HG03066 (cell line): ENCODE data around the gene TPT1.

Experiments used
- ATAC-seq: cut with Tn5 transposase; IDR thresholded peaks from one replicate; pipeline ENCODE4 v1.9.1; 2021; ENCODE audit warnings: low read depth; ENCODE audit not compliant: unreplicated experiment

Gene TPT1

DNA sequence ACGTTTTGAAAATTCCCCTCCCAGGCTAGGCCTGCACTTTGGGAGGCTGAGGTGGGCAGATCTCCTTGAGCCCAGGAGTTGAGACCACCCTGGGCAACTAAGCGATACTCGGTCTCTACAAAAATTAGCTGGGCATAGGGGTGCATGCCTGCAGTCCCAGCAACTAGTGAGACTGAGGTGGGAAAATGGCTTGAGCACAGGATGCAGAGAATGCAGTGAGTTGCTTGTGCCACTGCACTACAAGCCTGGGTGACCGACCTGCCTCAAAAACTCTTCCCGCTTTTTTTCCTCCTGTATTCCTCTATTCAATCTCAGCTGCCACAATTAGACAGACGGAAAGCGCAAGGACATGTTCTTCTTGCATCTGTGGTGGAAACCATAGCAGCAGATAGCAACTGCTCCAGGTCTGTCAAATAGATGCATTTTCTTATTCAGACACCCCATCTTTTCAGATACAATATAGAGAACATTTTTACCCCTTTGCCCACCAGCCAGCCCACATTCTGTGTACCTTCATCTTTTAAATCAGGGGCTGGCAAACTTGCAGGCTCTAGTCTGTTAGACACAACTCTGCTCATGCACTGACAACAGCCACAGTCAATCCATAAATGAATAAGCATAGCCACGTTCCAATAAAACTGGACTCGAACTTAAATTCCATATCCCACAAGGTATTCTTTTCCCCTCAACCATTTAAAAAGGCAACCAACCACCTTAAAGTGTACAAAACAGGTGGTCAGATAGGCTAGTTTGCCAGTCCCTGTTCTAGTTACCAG lies 4.8 kb downstream of the TPT1 start:
- no peak for ATAC-seq

DNA sequence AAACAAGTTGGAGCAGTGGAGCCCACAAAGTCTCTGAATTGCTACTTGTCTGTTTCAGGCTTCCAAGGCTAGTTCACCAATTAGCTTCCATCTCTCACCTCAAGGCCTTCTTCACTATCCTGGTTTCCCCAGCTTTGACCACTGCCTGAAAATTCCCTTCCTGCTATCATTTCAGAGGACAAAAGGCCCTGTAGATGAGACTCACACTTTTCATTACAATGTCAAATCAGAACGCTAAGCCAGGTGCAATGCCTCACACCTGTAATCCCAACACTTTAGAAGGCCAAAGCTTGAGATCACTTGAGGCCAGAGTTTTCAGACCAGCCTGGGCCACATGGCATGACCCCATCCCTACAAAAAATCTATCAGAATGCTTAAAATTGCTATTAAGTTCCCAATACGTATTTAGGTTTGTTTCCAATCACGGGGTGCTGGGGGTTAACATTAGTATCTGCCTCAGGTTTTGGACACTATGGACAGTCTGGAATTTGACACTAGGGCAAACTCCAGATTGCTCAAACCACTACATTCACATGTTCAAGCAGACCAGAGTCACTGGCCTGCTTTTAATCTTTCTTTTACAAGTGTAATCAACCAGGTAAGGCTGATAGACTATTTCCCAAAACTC lies 5.5 kb downstream of the TPT1 start:
- no peak for ATAC-seq

DNA sequence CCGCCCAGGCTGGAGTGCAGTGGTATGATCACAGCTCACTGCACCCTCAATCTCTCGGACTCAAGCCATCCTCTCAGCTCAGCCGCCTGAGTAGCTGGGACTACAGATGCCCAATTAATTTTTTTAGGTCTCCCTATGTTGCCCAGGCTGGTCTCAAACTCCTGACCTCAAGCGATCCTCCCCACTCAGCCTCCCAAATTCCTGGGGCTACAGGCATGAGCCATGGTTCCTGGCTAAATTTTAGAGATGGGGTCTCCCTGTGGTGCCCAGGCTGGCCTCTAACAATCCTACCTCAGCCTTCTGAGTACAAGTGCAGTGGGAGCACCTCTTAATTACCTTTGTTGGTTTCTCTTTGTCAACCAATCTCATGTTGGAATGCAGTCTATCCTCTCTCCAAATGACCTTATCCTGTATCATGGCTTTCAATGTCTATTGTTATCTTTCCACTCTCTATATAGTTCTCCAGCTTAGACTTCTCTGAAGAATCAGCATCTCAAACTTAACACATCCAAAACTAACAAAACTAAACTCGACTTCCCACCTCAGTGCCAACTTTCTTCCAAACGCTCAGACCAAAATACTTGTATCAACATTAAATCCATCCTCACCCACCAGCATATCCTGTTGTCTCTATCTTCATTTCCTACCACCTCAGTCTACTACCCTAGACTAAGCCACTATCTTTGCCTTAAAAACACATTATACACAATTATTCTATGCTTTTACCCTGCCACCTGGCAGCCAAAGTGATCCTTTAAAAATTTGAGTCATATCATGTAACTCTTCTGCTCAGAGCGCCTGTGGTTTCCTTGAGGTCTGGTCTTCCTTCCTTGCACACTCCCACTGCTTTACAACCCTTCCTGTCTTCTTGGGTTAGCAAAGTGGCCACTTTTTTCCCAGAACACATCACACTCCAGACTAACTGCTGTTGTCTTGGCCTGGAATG lies 6.7 kb downstream of the TPT1 start:
- ATAC-seq, result no peak

DNA sequence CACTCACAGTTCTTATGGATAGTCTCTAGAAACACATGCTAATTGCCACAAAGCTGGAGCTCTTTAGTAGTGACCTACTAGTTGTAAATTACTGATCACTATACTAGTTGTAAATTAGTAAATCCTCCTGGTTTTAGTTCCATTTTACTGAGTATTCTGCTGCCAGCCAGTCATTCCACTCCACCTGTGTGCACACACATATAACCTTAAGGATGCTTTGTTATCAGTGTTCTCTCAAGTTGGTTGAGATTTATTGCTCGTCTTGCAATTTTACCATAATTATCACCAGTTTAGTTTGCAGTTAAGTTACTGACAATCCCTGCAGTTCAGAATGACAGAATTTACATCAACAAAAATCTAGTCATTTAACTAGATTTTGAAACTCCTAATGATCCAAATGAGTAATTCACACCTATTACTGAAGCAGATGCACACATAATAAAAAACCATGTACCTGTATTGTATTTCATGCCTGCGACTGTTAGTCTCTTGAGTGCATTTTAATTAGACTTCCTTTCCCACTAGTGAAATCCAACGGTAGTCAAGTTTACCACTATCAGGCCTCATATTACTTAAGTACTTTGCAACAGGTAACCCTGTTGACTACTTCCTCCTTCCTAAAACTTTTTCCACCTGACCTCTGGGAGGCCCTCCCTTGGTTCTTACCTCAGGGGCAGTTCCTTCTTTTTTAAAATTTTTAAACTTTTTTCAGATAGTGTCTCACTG lies 7.6 kb downstream of the TPT1 start:
- no peak for ATAC-seq

DNA sequence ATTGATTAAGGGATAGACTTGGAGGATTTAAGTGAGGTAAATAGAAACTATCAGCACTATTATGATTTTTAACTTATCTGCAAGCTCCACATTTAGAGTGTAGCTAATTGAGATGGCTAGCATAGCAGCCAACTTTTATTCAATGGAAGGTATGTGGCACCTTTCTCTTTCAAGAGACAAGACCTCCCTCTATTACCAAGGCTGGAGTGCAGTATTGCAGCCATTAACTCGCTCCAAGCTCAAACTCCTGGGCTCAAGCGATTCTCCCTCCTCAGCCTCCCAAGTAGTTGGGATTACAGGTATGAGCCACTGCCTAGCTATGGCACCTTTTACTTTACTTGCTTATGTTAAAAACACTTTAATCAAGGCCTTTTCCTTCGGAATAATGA lies 8.2 kb downstream of the TPT1 start:
- ATAC-seq, result no peak

DNA sequence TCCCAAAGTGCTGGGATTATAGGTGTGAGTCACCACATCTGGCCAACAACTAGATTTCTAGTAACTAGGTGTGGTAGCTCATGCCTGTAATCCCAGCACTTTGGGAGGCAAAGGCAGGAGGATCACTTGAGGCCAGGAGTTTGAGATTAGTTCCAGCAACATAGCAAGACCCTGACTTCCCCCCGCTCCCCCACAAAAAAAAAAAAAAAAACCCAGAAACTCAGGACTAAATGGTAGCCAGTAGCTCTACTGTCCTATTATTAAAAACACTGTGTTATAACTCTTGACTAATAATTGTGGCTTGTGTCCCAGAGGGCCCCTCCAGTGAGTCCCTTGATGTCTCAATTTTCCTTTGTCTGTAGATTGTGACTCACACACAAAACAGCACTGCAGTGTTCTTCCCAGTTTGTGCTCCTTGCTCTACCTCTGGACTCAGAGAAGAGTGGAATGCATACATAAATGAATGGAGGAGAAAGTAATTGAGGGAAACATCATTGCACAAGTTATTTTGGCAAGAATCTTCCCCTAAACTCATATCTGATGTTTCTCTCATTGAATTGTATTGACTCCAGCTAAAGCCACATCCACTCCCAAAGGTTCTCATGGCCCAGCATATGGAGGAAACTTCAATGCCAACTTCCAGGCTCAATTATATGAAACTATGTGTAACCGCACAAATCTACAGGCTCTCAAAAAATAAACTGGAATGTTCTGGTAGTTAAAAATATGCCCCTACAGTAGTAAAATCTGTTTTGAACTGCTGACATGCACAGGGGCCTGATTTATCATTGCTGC lies 8.8 kb downstream of the TPT1 start:
- no peak for ATAC-seq

DNA sequence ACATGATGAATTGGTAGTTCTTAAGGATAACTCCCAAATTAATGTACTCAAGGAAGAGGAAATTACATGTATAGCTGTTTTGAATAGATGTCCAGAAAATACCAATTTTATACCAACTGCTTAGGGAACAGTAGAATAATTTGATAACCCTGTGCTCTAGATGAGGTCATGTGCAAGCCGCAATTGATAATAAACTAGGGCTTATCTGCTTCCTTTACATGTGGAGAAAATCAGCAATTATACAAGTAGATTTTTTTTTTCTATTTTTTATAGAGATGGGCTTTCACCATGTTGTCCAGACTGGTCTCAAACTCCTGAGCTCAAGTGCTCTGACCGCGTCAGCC lies 9.3 kb downstream of the TPT1 start:
- no peak for ATAC-seq

DNA sequence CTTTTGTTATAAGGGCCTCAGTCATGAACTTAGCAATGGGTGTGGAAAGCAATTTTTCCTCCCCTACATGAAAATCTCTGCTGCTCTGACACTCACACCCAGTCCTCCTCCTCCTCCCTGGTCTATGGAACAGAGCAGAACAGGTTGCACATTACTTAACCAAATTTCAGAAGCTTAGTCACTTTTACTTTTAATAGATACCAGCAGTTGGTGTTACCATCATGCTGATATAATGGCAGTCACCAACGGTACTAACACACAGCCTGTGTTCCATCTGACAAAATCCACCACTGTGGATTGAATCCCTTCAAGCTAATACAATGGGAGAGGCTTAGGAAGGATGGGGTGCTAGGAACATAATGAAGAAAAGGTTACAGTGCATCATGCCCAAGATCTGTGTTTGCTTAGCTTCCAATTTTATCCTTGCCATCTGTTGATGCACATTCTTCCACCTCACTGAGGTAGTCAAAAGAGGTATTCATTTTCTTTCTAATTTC lies 9.8 kb downstream of the TPT1 start:
- ATAC-seq, result no peak

DNA sequence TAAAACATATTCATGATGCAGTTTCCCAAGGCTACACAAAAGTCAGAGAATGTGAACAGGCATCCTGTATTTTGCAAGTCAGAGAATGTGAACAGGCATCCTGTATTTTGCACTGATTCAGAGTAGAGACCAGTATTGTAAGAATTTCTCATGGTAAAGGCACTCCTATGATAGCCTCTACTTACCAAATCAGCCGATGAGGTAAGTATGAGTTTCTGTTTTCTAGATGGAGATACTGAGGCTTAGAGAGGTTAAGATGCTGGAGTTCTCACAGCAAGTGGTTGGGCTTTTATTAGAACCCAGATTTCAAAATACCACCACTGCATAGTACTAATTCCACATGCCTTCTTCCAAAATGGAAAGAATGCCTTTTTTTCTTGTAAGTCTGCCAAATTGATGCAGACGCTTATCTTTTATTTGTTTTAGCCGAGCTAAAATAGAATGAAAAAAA lies 12.3 kb downstream of the TPT1 start:
- no peak for ATAC-seq

DNA sequence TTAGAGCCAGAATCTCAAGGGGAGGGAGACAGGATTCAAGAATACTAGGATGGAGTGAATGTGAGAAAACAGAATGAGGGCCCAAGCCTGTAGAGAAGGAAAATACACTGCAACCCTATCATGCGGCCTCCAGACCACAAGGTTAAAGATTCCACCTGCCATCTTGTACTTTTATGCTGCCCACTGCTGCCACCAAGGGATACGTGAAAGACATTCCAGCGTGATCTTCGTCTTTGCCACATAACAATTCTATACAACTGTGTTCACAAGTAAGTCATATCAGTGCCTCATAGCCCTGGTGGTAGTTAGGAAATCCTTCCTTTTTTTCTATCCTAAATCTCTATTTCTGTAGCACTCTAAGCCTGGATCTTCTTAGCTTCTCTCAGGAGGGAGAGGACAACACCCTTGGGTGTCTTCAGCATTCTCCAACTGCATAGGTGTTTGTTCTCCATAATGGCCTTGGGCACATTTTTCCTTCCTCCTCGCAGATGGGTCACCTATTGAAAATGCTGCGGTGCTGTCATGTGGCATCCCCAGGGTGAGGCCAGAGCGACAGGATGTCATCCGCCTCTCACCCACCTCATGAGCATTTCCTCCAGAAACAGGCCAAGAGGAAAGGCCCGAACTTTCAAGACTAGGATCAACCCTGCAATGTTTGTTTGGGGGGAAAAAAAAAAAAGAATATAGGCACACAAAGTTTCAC lies 13.6 kb downstream of the TPT1 start:
- ATAC-seq, result no peak

DNA sequence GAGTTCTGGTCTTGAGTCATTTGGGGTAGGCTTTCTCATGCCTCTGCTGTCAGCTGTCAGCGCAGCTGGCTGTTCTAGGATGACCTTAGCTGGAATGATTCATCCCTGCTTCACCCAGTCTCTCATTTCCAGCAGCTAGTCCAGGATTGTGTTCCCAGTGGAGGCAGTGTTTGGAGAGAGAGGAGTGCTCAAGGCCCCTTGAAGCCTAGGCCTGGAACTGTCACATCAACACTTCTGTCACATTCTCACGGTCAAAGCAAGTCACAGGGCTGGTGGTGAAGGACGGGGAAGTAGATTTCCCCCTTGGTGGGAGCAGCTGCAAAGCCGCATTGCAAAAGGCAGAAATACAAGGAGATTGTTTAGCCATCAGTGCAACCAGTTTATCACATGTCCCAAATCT lies 15.2 kb downstream of the TPT1 start:
- no peak for ATAC-seq

DNA sequence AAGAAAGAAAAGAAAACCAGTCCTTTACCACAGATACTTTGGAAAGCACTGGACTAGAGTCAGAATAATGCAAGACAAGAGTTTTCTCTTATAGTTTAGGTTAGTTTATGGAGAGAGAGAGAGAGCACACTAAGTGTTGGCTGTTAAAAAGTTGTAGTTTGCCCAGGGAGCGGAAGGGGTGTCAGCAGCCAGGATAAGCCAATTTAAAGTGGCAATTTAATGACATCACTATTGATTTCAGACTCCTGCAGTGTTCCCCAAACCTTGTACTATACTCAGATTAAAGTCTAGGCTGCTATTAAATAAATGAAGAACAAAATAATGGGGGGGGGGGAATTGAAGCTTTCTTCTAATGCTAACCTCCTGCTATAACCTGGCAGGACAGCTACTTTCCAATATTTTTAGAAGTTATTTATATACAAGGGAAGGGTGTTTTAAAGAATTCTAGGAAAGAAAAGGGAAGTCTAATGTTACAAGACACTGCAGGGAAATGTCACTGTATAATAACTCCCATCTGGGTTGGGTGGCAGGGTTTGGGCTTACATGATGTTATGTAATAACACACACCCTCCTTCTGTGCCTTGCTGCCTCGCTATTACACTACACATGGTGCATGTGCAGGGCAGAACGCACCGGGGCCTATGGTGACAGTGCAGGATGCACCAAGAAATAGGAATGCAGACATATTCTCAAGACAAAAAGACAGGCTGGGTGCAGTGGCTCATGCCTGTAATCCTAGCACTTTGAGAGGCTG lies 19.9 kb downstream of the TPT1 start:
- ATAC-seq, result no peak

DNA sequence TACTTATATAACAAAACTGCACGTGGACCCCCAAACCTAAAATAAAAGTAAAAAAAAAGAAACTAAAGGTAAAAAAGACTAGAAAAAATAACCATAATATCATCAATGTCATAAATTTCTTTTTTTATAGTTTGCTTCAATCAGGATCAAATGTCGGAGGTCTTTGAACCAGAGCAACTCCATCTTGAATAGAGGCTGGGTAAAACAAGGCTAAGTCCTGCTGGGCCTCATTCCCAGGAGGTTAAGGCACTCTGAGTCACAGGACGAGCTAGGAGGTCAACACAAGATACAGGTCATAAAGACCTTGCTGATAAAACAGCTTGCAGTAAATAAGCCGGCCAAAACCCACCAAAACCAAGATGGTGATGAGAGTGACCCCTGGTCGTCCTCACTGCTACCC lies 24.0 kb downstream of the TPT1 start:
- ATAC-seq, result no peak

DNA sequence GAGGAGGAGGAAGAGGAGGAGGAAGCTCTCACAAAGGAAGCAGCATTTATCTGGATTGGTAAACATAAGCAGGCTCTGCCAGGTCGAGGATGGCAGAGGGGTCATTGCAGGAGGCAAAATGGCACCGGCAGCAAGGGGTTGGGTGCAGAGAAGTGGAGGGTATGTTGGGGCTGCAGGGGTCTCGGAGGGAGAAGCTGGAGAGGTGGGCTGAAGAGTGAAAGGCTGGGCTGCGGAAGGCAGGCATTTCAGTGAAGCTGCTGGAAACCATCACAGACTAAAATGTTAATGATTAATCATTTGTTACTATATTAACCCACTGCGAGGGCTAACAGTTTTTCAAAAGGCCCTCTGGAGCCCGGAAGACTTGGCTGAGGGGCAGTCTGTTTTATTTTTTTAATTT lies 24.6 kb downstream of the TPT1 start:
- ATAC-seq, result no peak

DNA sequence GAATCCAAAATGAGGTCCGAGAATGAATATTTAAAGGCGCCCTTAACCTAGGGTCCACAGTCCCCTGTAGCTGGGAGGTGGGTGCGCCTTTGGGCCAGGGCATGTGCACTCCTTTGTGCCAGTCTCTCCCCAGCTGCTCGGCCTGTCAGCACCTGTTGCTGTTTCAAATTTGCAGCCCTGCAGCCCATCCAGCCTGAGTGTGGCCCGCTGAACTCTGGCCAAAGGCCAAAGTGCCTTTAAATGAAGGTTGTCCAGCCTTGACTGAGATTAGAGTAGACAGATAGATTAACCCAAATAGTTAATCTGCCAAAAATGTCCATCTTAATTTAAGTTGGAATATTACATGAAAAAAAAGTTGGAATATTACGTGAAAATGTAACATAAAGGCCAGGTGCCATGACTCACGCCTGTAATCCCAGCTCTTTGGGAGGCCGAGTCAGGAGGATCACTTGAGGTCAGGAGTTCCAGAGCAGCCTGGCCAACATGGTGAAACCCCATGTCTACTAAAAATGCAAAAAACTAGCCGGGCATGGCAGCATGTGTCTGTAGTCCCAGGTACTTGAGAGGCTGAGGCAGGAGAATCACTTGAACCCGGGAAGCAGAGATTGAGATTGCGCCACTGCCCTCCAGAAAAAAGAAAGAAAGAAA lies 25.3 kb downstream of the TPT1 start:
- no peak for ATAC-seq

DNA sequence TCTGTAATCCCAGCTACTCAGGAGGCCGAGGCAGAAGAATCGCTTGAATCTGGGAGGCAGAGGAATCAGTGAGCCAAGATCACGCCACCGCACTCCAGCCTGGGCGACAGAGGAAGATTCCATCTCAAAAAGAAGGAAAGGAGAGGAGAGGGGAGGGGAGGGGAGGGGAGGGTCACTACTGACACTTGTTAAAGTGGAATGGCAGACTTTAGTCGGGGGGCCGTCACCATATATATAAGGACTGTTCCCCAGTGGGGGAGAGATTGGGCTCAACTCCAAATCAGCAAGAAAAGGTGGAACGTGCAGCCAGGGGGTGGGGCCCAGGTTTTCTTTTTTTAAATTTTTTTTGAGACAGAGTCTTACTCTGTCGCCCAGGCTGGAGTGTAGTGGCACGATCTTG lies 26.2 kb downstream of the TPT1 start:
- ATAC-seq, result no peak

DNA sequence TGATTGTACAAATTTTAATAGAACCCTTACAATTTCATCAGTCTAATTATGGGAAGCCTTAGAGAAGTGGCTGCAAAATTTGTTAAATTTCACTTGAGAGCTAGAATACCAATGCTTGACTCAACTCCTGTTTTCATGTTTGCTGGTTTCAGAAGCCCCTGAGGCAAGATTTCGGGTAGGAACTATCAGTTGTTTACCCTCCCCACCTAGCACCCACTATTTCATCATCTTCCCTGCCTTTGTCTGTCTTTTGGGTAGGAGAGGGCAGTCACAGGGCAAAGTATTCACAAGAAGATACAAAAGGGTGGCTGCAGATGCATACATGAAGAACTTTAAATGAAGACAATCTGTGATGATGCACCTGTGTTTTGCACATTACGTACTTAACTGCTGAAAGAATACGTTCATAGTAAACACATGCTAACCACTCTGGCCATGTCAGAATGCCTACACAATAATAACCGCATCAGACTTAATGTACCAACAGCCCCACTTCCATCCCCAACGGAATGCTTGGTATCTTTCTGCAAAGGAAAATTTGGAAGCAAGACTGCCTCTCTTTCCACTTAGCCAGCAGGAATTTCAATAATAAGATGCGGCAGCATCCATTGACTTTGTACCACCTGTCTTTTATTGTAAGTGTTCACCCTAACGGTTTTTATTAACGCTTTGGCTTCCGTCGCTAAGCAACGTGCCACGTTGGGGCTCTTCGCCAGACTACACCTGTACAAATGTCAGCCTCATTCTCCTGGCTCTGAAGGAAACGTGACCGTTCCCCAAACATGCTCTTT lies 30.4 kb downstream of the TPT1 start:
- ATAC-seq, result no peak
